ENCODE data around the gene SV2B. TPM values are rescaled to one million over a fixed set of nuclear protein-coding genes. Genes with fewer than 3 reads are reported as not detected.

The SV2B gene
- total and polyA plus RNA-seq, 2 experiments from 2014 or later, result 0.06 to 0.76 TPM

- Histone ChIP-seq H3K27ac (ENCODE audit: low read depth) (no peak overlapping the region), H3K4me3 (no peak overlapping the region), H3K36me3 (ENCODE audit: insufficient read depth) (no peaks in the 10 kb centered on the region), H4K20me1 (replicated peaks; ENCODE audit: insufficient read depth) (no peaks in the 10 kb centered on the region), H2AFZ (no peak overlapping the region), H3K27me3 (ENCODE audit: insufficient read depth) (no peaks in the 10 kb centered on the region), H3K4me1 (ENCODE audit: insufficient read depth) (no peaks in the 10 kb centered on the region), H3F3A (replicated peaks; ENCODE audit: low read depth) (no peaks in the 10 kb centered on the region), H3K9me2 (ENCODE audit: insufficient read depth) (no peaks in the 10 kb centered on the region), H3K4me2 (no peak overlapping the region), H3K79me2 (replicated peaks; ENCODE audit: insufficient read depth) (no peaks in the 10 kb centered on the region)
- no peak for DNase-seq (ENCODE audit: low spot score)
- Mint-ChIP-seq H3K4me1 (peaks cover 2% of the 10 kb centered on the region; the same call in 2 of the 3 replicates), H3K27me3 (ENCODE audit: insufficient read depth, low read depth, poor library complexity) (peaks cover 2% of the 10 kb centered on the region), H3K27ac (no peak overlapping the region), H3K36me3 (ENCODE audit: low read depth) (no peaks in the 10 kb centered on the region), H3K9me3 (peaks cover 3% of the 10 kb centered on the region; the same call in 1 of the 3 replicates), H3K4me3 (no peak overlapping the region)
- TF ChIP-seq ZNF462 (CRISPR knock-in tag; IDR thresholded peaks at IDR 0.05) (no peak), ZNF331 (CRISPR knock-in tag; IDR thresholded peaks at IDR 0.05; ENCODE audit: low read depth) (no peak), EZH2phosphoT487 (IDR thresholded peaks at IDR 0.05; ENCODE audit: unreplicated experiment) (no peak), CTCF (conservative IDR thresholded peaks at IDR 0.05; ENCODE audit: low read depth in 2 of 2) (no peak), NANOG (IDR thresholded peaks at IDR 0.05; ENCODE audit: borderline replicate concordance) (no peak), EZH2 (IDR thresholded peaks at IDR 0.05; ENCODE audit: low read depth, unreplicated experiment) (no peak), REST (IDR thresholded peaks at IDR 0.05; ENCODE audit: unreplicated experiment) (no peak), ETS1 (IDR thresholded peaks at IDR 0.05) (no peak), POLR2AphosphoS5 (IDR thresholded peaks at IDR 0.05; ENCODE audit: low read depth) (no peak), ZNF114 (CRISPR knock-in tag; IDR thresholded peaks at IDR 0.05) (no peak), STAT1 (IDR thresholded peaks at IDR 0.05; ENCODE audit: unreplicated experiment) (no peak), CREB1 (CRISPR knock-in tag; IDR thresholded peaks at IDR 0.05; ENCODE audit: low read depth) (no peak), JUNB (IDR thresholded peaks at IDR 0.05; ENCODE audit: unreplicated experiment) (no peak)
- no peak for ATAC-seq
Measured at GRCh38 chr15:91118817-91119590, 18.9 kb downstream of the SV2B start.
